Small intestine (tissue), 7 donors: ENCODE results near the gene CCDC78. TPM values are rescaled to one million over a fixed set of nuclear protein-coding genes. Genes with fewer than 3 reads are reported as not detected.
A peak's percentile ranks its signal among the peaks of the same experiment; 100 is the strongest.

ENCODE experiments used
- DNase-seq, 2 donors: peaks; one replicate each; pipeline versions ENCODE4 v3.0.0 to v3.0.0-alpha.2; 2013
- FAIRE-seq: peaks from 2 replicates; lab custom pipeline; 2012; peaks lifted over from hg19 to GRCh38; lab: Jason Lieb, UNC
- H3K27ac ChIP-seq, 3 donors: one replicate each; pipeline ENCODE4 v1.5.1; 2013; ENCODE audit warnings: low read length in 2 of 3, mild to moderate bottlenecking in 2 of 3, control low read depth in 1 of 3, inconsistent platforms in 1 of 3, low read depth in 1 of 3, moderate library complexity in 1 of 3
- H3K27me3 ChIP-seq, 3 donors: one replicate each; pipeline ENCODE4 v1.6.1; 2013; ENCODE audit warnings: low read length in 3 of 3, inconsistent platforms in 1 of 3; ENCODE audit not compliant: control insufficient read depth in 3 of 3, insufficient read depth in 3 of 3
- H3K36me3 ChIP-seq, 3 donors: one replicate each; pipeline ENCODE4 v1.6.1; 2013; ENCODE audit warnings: low read length in 3 of 3, inconsistent platforms in 1 of 3, low read depth in 1 of 3, mild to moderate bottlenecking in 1 of 3, moderate library complexity in 1 of 3; ENCODE audit not compliant: control insufficient read depth in 3 of 3, insufficient read depth in 2 of 3
- H3K4me1 ChIP-seq, 3 donors: one replicate each; pipeline ENCODE4 v1.6.1; 2013; ENCODE audit warnings: low read length in 2 of 3, inconsistent platforms in 1 of 3, low read depth in 1 of 3, mild to moderate bottlenecking in 1 of 3, moderate library complexity in 1 of 3; ENCODE audit not compliant: control insufficient read depth in 3 of 3, insufficient read depth in 2 of 3
- H3K4me3 ChIP-seq, 3 donors: one replicate each; pipeline ENCODE4 v1.5.1; 2013; ENCODE audit warnings: low read length in 3 of 3, control low read depth in 1 of 3, inconsistent platforms in 1 of 3, low read depth in 1 of 3, mild to moderate bottlenecking in 1 of 3, moderate library complexity in 1 of 3
- H3K9me3 ChIP-seq, 2 donors: one replicate each; pipeline ENCODE4 v1.6.1; 2013; ENCODE audit warnings: low read depth in 1 of 2, low read length in 1 of 2; ENCODE audit not compliant: control insufficient read depth in 2 of 2, insufficient read depth in 1 of 2
- WGBS, 3 donors: extraction: QIAGEN DNeasy Blood & Tissue Kit; methylation state at CpG; one replicate each; pipeline ENCODE4 v1.1.7; 2013; 5-methylcytosine and 5-hydroxymethylcytosine counted together
- polyA plus RNA-seq, 4 donors: library from polyadenylated mRNA; stranded (reverse) in 3 of 4; unstranded in 1 of 4; fragments of 200-250 nt in 3 of 4; fragments of 120-200 nt in 1 of 4; gene quantifications; one replicate each; pipeline versions ENCODE4 v1.2.1 to v1.2.3, GENCODE V29; 2013
- donor health status: healthy with polysubstance abuse.
- donor health status: control.
- donor health status: control.
- donor health status: Bipolar disorder and iron deficiency.
- donor health status: healthy.

The CCDC78 gene
- polyA plus RNA-seq, 4 donors = 0.72 to 1.6 (median 0.95) TPM; not detected in 1

GRCh38 chr16:686459-687260 lies 39.6 kb downstream of the CCDC78 start:
- peaks cover 5 to 56% (median 12%) of the 10 kb centered on the region in 3 donors for H3K36me3 ChIP-seq
- H3K4me3 ChIP-seq = no peak overlapping the region
- 95 to 96% (median 95%) methylated on average over 46 to 51 of the region's 51 CpGs for WGBS, 3 donors
- FAIRE-seq (no peak), DNase-seq (no peak)
- H3K4me1 ChIP-seq = peaks cover 7 to 29% (median 8%) of the 10 kb centered on the region in 3 donors
- H3K27me3 ChIP-seq = peaks cover 0 to 5% (median 0%) of the 10 kb centered on the region in 3 donors
- no peak overlapping the region for H3K27ac ChIP-seq
- no peaks in the 10 kb centered on the region for H3K9me3 ChIP-seq

GRCh38 chr16:685967-686366 lies 40.3 kb downstream of the CCDC78 start:
- no peaks in the 10 kb centered on the region for H3K9me3 ChIP-seq
- DNase-seq (peak in 1 of 2 donors; percentile 45), FAIRE-seq (no peak)
- peaks cover 8 to 35% (median 11%) of the 10 kb centered on the region in 3 donors for H3K4me1 ChIP-seq
- no peak overlapping the region for H3K27ac ChIP-seq
- WGBS, 3 donors = 58 to 70% (median 61%) methylated on average over 10 of the region's 10 CpGs
- H3K36me3 ChIP-seq = peaks cover 5 to 63% (median 12%) of the 10 kb centered on the region in 3 donors
- H3K27me3 ChIP-seq = peaks cover 0 to under 1% (median 0%) of the 10 kb centered on the region in 3 donors
- no peak overlapping the region for H3K4me3 ChIP-seq

- no peak overlapping the region for H3K27ac ChIP-seq
Observed at GRCh38 chr16:684961-685696, 41.1 kb downstream of the CCDC78 start.

GRCh38 chr16:684071-684794 lies 42.0 kb downstream of the CCDC78 start, which contains the start of gene JMJD8:
JMJD8 (minus strand) TSS chr16:684334; CDS start chr16:684319, 15 bp downstream.
- FAIRE-seq (no peak), DNase-seq (peak; percentile 96 to 98)
- H3K9me3 ChIP-seq = no peaks in the 10 kb centered on the region
- peaks cover 4 to 31% (median 7%) of the 10 kb centered on the region in 3 donors for H3K4me1 ChIP-seq
- peaks cover 5 to 63% (median 12%) of the 10 kb centered on the region in 3 donors for H3K36me3 ChIP-seq
- peak within 1 kb of the TSS; percentile 69 to 77 (median 74) for H3K27ac ChIP-seq
- 1 to 3% (median 2%) methylated on average over 60 to 91 of the region's 91 CpGs for WGBS, 3 donors
- H3K4me3 ChIP-seq = peak within 1 kb of the TSS; percentile 55 to 78 (median 67)
- H3K27me3 ChIP-seq = no peaks in the 10 kb centered on the region

More at GRCh38 chr16:684961-685696, 41.1 kb downstream of the CCDC78 start:
- H3K27me3 ChIP-seq = no peaks in the 10 kb centered on the region
- peaks cover 5 to 63% (median 12%) of the 10 kb centered on the region in 3 donors for H3K36me3 ChIP-seq
- H3K4me1 ChIP-seq = peaks cover 8 to 37% (median 11%) of the 10 kb centered on the region in 3 donors
- DNase-seq (no peak), FAIRE-seq (no peak)
- H3K4me3 ChIP-seq = peak overlapping the region in 1 of 3 donors; percentile 78
- no peaks in the 10 kb centered on the region for H3K9me3 ChIP-seq
- WGBS, 3 donors = 92 to 93% (median 93%) methylated on average over 59 to 61 of the region's 61 CpGs

- Histone ChIP-seq H3K9me3 (no peaks in the 10 kb centered on the region), H3K4me1 (peaks cover 4 to 28% (median 5%) of the 10 kb centered on the region in 3 donors), H3K36me3 (peaks cover 5 to 63% (median 12%) of the 10 kb centered on the region in 3 donors), H3K27me3 (no peaks in the 10 kb centered on the region), H3K27ac (peak overlapping the region in 2 of 3 donors; percentile 74 to 77), H3K4me3 (peak overlapping the region; percentile 52 to 78 (median 67))
- FAIRE-seq = no peak
- DNase-seq = peak in 1 of 2 donors; percentile 24
- 5 to 15% (median 7%) methylated on average over 53 to 57 of the region's 57 CpGs for WGBS, 3 donors
Observed at GRCh38 chr16:683396-684070, 42.7 kb downstream of the CCDC78 start.

GRCh38 chr16:682493-683395 lies 43.5 kb downstream of the CCDC78 start:
- WGBS, 3 donors = 66 to 81% (median 74%) methylated on average over 36 of the region's 36 CpGs
- Histone ChIP-seq H3K36me3 (peaks cover 5 to 58% (median 12%) of the 10 kb centered on the region in 3 donors), H3K4me1 (peaks cover 4 to 28% (median 5%) of the 10 kb centered on the region in 3 donors), H3K4me3 (peak overlapping the region in 2 of 3 donors; percentile 52 to 78), H3K27me3 (no peaks in the 10 kb centered on the region), H3K27ac (peak overlapping the region in 1 of 3 donors; percentile 33), H3K9me3 (no peaks in the 10 kb centered on the region)
- FAIRE-seq (no peak), DNase-seq (no peak)
